Skin of body (tissue), 2 donors: ENCODE results near the gene AXIN1. TPM values are rescaled to one million over a fixed set of nuclear protein-coding genes. Genes with fewer than 3 reads are reported as not detected.
"Not testable (repeated sequence)": the region's sequence is repeated elsewhere in the genome, so short reads cannot be mapped to it uniquely, and the experiment has no call there.

ENCODE experiments used
- DNase-seq: peaks from one replicate; lab custom pipeline; 2025; lab: John Stamatoyannopoulos, UW
- total RNA-seq: library from RNA; depleted of rRNA; stranded (reverse); fragments of >200 nt; gene quantifications from one replicate; pipeline ENCODE4 v1.2.3, GENCODE V29; 2014

The AXIN1 gene
- total RNA-seq, 1 donor from 2014 or later = 13.3 TPM

DNA sequence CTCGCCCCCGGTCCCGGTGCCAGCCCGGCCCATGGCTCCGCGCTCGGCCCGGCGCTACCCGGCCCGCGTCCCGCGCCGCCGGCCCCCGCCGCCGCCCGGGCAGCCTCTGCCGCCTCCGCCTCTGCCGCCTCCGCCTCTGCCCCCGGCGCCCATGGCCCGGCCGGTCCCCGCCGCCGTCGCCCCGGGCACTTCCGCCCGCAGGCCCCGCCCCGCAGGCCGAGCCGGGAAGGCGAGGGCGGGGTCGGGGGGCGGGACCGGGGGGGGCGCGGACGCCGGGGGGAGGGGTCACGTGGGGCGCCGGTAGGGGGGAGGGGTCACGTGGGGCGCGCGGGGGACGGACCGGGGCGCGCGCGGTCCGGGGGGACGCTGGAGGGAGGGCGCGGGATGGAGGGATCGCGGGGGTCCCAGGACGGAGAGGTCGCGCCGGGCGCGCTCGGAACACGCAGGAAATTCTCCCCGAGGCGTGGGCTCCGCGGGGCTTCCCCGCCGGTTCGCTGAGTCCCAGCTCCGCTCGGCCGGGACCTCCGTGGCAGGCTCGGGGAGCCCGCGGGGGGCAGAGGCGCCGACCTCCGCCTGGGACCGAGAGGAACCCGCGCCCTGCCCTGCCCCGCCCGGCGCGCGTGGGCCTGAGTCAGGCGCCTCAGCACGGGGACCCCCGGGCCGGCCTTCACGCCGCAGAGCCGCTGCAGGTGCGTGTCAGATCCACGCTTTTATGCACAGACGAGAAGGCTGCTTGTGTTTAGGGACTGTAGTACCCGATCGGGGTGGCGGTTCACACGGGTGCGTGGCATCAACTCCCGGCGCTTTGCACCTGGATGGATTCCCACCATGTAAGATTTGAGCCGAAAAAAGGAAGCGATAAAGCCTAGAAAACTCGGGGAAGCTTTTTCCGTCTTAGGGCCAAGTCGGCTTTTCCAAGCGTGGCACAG is 29.5 kb upstream of the AXIN1 start, which contains the start of gene PGAP6:
PGAP6 (minus strand) TSS at position 190 of the 929 bp plus-strand sequence; CDS start at position 33, 157 bp downstream.
- DNase-seq = peak; percentile 37

- DNase-seq = no peak
These were observed 28.7 kb upstream of the AXIN1 start for GRCh38 chr16:381012-381788.

DNA sequence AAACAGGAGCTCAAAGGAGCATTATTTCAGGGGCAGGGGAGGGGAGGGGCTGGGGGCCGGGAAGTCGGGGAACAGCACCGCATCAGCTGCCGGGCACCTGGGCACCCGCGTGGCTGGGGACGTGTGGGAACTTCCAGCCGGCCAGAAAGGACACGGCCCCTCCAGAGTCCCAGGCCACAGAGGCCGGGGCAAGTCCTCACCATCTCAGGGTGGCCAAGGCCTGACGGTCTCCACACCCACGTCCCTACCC is 28.2 kb upstream of the AXIN1 start:
- DNase-seq = no peak

DNA sequence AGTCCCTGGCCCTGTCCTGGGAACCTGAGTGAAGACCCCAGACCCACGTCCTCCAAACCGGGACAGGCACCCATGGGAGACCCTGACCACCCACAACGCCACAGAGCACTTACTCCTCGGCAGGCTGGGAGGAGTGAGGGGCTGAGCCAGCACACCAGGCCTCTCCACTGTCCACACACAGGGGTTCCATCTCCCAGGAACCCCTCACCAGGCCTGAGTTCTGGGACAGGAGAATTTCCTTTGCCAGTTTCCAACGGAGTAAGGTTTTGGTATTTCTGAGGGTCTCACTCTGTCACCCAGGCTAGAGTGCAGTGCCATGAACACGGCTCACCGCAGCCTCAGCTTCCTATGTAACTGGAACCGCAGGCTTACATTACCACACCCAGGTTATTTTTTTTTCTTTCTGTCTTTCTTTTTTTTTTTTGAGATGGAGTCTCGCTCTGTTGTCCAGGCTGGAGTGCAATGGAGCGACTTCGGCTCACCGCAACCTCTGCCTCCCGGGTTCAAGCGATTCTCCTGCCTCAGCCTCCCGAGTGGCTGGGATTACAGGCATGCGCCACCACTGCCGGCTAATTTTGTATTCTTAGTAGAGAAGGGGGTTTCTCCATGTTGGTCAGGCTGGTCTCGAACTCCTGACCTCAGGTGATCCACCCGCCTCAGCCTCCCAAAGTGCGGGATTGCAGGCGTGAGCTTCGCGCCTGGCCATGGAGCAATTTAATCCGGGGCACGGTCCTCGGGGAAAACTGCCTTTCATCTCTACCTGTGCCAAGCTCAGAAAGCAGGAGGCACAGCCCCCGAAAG is 27.6 kb upstream of the AXIN1 start:
- no peak for DNase-seq

GRCh38 chr16:379183-379960 is 26.8 kb upstream of the AXIN1 start:
- DNase-seq = no peak

DNA sequence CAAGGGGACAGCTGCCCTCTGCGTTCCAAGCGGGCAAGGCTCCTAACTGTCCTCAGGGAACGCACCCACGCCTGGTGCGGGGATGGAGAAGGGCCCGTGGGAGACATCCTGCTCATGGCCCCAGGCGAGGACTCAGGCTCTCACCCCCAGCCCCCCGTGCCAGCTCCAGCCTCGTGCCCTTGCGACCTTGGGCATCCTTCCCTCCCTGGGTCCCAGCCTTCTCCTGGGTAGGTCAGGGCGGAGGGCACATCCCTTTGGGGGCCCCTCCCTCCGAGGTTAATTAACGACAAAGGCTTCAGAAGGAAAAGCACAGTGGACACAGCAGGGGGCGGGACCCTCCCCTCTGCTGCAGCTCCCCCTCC is 26.3 kb upstream of the AXIN1 start:
- DNase-seq = no peak

DNA sequence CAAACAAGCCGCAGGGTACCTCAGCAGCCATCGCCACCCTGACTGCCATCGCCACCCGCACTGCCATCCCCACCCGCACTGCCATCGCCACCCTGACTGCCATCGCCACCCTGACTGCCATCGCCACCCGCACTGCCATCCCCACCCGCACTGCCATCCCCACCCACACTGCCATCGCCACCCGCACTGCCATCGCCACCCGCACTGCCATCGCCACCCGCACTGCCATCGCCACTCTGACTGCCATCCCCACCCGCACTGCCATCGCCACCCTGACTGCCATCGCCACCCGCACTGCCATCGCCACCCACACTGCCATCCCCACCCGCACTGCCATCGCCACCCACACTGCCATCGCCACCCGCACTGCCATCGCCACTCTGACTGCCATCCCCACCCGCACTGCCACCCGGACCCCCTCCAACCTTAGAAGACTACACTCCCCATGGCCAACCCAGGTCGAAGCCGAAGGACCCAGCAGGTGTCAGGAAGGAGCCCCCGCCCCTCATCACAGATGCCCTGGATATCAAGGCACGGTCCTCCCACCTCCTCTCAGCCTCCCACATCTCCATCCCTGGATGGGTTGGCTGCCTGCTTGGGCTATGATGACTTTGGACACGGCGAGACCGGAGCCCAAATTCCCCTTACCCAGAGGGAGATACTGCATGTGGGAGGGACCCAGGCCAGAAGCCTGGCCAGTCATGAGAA is 25.7 kb upstream of the AXIN1 start:
- not testable (repeated sequence) for DNase-seq

- DNase-seq = no peak
These were observed 25.0 kb upstream of the AXIN1 start for GRCh38 chr16:377419-377951.

- no peak for DNase-seq
These were observed 24.4 kb upstream of the AXIN1 start for GRCh38 chr16:376817-377418.

DNA sequence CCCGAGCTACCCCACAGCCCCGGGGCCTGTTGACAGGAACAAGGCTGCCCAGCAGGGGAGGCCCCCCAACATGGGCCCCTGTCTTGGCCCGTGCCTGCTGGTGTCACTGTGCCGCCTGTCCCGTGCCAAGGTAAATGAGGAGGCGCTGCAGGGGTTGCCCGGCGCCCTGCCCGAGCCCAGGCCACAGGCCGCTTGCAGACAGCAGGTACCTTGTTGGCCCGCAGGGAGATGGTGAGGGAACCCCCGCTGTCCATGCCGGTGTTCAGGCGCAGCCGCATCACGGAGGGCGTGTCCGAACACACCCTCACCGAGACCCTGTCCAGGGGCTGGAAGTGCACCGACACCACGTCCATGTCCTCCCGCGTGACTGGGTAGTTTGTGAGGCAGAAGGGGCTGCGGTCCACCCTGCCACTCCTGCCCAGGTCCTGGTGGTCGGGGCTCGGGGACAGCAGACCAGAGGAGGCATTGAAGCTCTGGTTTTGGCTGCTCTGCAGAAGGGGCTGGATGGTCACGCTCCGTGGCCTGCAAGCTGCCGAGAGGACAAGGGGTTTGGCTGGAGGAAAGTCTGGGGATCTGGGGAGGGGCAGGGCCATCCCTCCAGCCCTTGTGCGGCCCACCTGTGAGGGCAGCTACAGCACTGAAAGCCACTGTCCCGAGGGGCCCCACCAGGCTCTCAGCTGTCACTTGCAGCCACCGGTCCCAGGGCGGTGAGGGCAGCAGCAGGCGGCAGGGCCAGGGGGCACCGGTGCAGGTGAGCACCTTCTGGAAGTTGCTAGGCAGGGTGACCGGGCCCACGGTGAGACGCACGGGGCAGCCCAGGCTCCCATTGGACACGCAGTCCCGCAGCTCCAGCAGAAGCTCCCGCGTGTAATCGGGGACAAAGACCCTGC is 23.6 kb upstream of the AXIN1 start:
- no peak for DNase-seq

DNA sequence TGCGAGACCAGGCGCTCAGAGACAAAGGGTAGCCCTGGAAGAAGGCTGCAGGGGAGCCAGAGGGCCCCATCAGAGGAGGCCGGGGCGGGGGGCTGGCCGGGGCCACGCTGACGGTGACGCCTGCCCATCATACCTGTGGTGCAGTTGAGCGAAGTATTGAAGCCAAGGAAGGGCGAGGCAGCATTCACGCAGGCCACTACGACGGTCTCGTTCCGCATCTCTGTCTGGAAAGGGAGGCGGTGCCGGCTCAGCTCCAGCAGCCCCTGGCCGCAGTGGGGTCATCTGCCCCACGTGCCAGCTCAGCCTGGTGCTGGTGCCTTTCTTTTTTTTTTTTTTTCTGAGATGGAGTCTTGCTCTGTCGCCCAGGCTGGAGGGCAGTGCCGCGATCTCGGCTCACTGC is 22.7 kb upstream of the AXIN1 start:
- no peak for DNase-seq

DNA sequence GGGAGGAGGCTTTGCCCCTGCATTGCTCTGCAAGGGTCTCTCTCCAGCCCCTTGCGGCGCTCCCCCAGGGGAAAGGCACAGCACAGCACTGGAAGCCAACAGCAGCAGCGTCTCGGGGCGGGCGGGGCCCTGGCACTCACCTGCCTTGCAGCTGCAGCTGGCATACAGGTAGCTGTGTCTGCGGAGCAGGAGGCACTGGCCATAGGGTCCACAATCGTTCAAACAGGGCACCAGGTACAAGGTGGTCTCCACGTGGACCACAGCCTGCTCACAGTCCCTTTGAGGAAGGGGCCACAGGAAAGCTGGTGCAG is 22.0 kb upstream of the AXIN1 start:
- DNase-seq = no peak

DNA sequence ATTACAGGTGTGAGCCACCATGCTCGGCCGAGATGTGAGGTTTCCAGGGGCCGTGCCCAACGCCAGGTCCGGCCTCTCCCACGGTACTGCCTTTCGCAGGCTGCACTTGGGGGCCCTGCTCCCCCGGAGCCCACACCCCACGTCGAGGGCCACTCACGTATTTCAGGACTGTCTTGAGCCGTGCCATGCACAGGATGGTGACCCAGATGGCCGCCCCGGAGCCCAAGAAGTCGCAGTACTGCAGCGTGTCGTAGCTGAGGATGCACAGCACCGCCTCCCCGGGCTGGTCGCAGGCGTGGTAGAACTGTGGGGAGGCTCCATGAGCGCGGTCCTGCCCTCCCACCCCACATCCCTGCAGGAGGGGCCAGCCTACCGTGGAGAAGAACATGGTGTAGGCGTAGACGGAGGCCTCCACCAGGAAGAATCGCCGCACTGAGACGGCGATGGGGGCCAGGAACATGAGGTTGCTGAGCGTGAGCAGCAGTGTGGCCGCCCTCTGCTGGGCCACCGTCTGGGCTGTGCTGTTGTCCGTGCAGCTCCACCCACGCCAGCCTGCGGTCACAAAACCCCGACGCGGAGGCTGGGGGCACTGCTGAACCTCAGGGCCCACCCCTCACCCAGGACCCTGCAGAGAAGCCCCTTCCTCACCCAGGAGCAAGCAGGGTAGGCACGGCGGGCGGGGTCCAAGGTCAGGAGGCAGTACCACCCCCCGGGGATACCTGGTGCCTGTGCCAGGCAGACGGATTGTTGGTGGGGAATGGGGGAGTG is 21.5 kb upstream of the AXIN1 start:
- no peak for DNase-seq

GRCh38 chr16:373020-373598 is 20.6 kb upstream of the AXIN1 start:
- DNase-seq = no peak

GRCh38 chr16:372302-372983 is 19.9 kb upstream of the AXIN1 start:
- DNase-seq = no peak

- DNase-seq = no peak
These were observed 19.2 kb upstream of the AXIN1 start for GRCh38 chr16:371515-372301.
